ENCODE measurements around the gene GSTA3.
"Not testable (repeated sequence)": the region's sequence is repeated elsewhere in the genome, so short reads cannot be mapped to it uniquely, and the experiment has no call there.

Gene GSTA3

DNA sequence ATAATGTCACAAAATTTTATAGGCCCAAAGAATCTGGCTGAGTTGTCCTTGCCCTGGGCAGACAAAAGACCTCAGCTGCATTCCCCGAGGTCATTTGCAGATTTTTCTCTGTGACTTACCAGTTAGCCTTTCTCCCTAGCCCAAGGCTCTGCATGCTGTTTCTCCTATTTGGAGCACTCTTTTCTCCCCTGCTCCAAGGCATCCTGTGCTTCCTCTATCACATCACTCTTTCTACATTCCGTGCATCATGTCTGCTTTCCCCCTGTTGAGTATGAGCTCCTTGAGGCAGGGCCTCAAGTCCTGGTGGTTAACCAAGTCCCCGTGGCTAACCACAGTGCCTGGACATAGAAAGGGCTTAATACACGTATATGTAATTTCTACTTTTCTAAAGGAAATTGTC is 593 bp upstream of the GSTA3 start:
- no peak for DNase-seq (ENCODE audit: low spot score)

DNA sequence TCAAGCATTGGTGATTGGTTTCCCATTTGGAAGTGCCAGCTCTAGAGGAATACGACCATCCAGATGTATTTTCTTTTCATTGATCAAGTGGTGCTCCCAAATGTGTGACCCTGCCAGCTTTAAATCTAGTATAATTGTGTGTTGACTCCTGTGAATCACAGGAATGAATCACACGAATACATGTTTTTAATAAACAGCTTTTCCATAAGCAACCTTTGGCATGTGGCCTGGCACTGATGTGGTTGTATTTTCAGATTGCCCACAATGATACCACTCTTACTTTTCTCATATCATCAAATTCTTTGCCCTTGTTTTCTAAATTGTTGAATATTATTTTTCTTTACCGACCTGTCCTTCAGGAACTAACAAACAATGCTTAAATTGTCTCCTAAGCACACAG is 367 bp downstream of the GSTA3 start:
- DNase-seq (ENCODE audit: low spot score) = no peak

DNA sequence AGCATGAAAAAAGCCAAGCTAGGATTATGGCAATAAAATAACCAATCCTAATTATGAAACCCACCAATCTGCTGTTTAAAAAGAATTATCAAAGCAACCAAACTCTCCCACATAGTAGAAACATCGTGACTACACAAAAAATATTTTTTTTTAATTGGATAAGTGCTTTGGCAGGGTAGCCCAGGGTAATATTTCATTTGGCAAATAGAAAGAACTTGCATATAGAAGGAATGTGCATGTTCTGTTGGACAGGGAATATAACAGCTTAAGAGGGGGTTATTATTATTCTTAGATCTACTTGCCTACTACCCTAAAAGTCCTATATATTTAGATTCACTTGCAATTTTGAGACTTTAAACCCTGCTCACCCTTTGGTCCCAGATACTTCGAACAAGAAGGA is 972 bp downstream of the GSTA3 start:
- DNase-seq (ENCODE audit: low spot score) = no peak

DNA sequence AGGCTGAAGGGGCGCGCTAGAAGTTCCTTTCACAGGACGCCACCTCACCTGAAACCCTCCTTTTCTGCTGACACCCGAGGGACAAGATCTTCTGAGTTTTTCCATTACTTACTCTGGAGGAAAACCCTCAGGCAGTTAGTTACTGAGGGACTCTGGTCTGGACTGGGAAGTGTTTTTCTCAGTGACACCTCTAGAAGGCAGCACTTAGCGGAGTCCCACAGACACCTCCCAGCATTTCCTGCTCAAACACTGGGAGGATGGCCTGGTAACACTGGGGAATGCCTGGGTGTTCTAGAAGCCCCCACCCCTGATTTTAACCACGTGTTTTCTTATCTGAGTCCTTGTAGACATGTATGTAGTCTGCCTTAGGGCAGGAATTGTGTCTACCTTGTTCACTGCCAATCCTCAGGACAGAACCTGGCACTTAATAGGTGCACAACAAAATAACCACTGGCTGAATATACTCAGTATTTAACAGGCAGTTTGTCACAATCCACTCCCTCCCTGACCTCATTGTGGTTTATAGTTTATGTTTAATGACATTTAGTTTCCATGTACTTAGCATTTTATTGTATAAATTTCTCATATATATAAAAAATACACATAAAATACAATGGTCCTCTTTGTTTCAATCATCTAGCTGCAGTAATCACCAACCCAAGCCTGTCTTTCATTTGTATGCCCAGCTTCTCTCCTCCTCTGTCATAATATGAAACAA is 4.8 kb downstream of the GSTA3 start:
- DNase-seq (ENCODE audit: low spot score) = no peak

DNA sequence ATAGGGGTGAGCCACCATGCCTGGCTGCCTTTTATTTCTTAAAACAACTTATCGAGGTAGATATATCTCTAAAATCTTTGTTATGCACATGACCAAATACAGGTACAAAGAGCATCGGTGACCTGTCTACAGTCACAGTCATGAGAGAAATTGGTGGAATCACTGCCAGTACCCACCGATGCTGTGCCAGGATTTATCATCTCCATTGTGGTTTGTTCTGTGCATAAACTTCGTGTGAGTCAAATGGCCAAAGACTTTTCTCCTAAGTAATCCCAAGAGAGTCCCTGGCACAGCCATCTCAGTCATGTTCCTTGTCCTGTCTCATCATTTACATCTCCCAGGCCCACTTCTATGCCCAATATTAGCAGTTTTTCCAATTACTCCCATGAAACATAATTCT is 9.0 kb downstream of the GSTA3 start:
- DNase-seq (ENCODE audit: low spot score) = no peak

DNA sequence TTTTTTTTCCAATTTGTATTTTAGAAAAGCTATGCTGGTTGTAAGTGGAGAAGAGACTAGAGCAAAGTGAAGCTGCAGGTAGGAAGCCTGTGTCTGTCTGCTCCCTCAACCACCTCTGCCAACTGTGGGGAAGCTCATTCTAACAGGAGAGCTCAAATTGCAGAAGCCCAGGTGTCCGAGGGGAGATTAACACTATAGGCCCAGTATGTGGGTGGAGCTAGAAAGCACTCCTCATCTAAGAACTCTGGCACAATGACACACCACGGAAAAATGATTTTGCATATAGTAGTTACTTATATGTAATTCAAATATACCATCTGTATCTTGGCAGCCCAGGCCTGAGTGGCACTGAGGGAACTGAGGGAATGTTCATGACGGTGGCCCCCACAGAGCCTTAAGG is 13.7 kb downstream of the GSTA3 start:
- not testable (repeated sequence) for DNase-seq (ENCODE audit: low spot score)

DNA sequence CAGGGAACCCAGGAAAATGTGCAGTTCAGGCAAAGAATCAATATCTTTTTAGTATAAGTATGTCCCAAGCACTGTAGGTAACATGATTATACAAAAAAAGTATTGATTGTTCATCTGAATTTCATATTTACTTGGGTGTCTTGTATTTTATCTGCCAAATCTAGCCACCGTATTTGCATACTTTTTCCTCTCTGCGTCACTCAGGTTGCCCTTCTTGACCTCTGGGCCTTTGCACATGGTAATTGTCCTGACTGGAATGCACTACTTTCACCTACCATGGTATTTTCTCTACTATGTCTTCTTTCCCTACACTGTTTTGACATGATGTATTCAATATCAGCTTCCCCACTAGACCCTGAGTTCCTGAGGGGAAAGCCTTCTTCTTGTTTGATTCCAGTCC is 15.2 kb downstream of the GSTA3 start:
- no peak for DNase-seq (ENCODE audit: low spot score)

DNA sequence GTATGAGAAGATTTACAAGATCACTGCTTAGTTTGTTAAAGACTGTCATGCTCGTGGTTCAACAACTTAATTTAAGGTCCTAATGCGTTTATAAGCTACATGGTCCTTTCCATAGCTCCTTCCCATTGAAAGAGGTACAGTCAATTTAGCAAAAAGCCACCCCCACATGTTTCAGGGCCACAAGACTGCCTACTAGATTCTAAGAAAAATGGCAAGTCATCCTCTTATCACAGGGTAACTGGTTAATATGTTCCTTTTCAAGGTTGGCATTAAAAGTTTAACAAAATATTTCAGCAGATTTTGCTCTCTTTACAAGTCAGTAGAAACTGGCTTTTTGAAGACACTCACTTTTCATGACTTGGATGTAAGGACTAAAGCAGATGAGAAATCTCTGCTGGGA is 15.7 kb downstream of the GSTA3 start:
- no peak for DNase-seq (ENCODE audit: low spot score)

DNA sequence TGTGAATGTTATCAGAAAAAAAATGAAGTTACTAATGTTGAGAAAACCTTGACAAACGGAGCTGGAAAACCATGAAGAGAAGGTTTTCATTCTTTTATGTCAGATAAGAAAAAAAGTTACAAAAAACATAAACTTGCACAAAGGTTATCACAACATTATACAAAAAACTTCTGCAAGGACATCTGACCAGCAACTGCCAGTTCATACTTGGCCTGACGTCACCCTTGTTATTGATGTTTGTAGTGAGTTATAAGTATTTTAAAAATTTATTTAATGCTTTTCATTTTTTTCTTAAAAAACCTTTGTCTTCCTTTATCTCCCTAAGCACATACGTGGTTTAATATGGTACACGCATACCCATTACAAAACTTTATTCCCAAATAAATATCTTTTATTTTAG is 16.3 kb downstream of the GSTA3 start:
- no peak for DNase-seq (ENCODE audit: low spot score)

DNA sequence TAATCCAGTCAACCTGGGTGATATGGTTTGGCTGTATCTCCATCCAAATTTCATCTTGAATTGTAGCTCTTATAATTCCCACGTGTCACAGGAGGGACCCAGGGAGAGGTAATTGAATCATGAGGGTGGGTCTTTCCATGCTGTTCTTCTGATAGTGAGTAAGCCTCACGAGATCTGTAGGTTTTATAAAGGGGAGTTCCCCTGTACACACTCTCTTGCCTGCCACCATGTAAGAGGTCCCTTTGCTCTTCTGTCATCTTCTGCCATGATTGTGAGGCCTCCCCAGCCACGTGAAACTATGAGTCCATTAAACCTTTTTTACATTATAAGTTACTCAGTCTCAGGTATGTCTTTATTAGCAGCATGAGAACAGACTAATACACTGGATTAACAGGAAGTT is 19.5 kb downstream of the GSTA3 start:
- DNase-seq (ENCODE audit: low spot score) = no peak

DNA sequence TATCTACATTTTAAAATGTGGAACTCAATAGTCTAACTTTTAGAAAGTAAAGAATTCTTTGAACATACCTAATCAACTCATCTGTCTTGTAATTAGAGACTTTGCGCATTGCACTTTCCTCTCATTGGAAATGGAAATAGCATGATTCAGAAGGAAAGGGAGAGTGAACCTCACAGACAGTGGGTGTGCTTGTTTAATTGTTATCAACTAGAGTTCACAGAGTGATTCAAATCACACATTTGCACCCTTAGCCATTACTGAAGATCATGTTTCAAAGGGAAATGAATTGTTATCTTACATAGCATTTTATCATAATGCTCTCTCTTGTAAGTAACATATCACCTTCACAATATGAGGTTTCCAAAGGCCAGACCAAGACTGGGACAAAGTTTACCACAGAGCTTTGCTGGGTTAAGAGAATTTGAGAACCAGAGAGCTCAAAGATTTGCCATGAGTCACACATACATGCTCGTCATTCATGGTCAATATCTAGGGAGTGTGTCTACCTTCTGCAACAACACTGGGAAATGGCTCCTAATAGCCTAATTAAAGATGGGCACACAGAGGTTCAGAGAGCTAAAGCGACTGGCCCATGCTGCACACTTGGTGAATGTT is 21.5 kb downstream of the GSTA3 start:
- no peak for DNase-seq (ENCODE audit: low spot score)

DNA sequence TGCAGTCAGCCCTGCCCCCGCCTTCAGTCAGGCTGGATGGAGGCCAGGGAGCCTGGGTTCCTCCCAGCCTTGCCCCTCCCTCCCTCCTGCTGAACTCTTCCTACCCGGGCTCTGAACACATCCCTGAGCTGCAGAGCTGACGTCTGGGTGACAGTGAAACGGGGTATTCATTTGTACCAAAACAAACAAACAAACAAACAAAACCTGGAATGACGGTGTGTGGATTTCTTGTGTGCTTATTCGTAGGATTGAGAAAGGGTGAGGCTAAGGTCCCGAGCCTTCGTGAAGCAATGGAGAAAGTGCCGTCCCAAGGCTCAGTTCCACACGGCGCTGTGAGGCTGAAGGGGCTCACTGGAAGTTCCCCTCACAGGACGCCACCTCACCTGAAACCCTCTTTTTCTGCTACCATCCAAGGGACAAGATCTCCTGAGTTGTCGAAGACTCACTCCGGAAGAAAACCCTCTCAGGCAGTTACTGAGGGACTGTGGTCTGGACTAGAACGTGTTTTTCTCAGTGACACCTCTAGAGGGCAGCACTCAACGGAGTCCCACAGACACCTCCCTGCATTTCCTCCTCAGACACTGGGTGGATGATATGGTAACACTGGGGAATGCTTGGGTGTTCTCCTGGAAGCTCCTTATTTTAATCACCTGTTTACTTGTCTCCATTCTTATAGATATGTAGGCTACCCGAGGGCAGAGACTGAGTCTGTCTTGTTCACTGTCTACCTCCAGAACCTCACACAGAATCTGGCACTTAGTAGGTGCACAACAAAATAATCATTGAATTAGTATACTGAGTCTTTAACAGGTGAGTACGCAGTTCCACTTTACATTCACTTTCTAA is 27.3 kb downstream of the GSTA3 start:
- peak; percentile 70 for DNase-seq (ENCODE audit: low spot score)

DNA sequence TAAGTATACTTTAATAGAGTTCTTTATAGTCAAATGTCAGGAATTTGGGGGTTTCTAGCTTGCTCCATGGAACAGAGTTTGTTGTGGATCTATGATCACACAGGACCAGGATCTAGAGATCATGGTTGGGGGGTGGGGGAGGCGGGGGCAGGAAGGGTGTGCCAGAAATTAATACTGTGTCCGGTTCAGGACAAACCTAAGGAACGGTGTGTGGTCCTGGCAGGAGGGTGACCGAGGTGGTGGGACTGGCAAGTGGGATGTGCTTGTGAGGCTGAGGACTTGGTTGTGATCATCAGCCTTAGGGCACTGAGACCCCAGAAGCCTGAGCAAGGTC is 27.9 kb downstream of the GSTA3 start:
- no peak for DNase-seq (ENCODE audit: low spot score)

DNA sequence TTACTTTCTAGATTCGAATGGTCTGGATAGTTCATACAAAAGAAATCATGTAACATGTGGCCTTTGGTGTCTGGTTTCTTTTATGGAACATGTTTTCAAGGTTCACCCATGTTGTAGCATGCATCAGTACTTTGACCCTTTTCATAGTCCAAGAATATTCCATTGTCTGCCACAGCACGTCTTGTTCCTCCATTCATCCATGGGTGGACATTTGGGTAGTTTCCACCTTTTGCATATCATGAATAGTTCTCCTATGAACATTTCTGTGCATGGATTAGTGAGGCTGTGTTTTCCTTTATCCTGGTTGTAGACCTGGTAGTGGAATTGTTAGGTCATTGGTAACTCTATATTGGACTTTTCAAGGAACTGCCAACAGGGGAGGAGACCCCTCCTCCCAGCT is 31.7 kb downstream of the GSTA3 start:
- DNase-seq (ENCODE audit: low spot score) = no peak

DNA sequence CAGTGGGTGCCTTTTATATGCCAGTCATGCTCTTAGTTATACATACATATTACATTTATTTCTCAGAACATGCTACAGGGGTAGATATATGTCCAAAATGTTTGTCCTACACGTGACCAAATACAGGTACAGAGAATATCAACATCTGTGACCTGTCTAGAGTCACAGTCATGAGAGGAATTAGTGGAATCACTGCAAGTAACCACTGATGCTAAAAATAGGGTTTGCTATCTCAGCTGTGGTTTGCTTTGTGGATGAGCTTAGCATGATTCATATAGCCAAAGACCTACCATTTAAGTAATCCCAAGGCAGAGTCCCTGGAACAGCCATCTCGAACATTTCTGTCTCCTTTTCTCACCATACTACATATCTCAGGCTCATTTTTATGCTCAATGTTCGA is 32.3 kb downstream of the GSTA3 start:
- DNase-seq (ENCODE audit: low spot score) = no peak

DNA sequence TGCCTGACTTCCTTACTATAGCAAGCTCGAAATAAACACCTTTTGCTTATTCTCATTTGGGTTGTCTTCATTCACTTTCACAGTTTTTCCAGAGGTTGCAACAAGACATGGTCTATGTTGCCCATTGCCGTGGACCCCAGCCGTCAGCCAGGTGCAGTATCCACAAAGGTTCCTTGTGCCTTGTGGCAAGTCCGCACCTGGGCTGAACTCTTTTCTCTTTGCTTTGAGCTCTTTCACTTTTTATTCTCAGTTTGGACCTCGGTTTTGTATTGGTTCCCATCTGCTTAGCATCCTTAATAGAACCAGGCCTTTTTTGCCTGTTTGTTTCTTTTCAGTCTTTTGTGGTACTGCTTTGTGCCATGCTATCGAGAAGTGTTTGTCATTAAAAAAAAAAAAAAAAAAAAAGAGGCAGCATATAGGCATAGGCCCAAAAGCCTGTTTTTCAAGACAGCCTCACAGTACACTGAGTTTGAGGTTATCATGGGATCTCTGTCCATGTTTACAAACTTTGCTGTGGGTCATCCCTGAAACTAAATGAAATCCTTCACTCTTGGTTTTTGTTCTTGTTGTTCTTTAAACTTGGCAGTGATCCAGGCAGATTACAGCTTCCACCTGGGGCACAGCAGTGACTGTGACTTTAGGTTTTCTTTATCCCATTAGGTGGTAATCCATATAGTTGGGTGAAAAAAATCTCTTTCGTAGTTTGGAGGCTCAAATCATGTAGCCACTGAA is 33.3 kb downstream of the GSTA3 start:
- no peak for DNase-seq (ENCODE audit: low spot score)

DNA sequence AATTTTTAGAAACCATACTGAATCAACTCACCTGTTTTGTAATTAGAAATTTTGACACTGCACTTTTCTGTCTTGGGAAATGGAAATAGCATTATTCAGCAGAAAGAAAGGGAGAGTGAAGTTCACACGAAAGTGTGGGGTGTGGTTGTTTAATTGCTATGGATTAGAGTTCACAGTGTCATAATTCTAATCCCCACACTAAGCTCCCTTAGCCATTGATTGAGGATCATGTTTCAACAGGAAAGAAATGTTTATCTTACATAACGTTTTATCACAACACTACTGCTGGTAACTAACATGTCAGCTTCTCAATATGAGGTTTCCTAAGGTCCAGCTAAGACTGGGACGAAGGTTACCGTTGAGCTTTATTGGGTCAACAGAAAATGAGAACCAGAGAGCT is 37.5 kb downstream of the GSTA3 start:
- no peak for DNase-seq (ENCODE audit: low spot score)

DNA sequence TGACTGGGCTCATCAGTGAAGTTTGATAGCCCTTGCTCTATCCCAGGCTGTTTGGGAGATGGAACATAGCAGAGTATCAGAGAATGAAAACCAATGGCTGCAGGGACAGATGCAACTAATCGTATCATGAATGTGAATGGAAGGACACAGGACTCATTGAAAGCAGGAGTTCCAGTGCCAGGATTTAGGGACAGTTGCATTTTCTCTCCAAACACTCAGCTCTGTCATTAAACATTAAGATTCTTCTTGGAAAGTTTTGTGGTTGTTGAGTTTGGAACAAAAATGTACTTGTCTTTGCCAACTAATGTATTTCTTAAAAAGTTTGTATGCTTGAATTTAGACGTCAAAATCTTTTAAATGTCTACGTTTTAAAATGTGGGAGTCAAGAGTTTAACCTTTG is 37.9 kb downstream of the GSTA3 start:
- DNase-seq (ENCODE audit: low spot score) = no peak

DNA sequence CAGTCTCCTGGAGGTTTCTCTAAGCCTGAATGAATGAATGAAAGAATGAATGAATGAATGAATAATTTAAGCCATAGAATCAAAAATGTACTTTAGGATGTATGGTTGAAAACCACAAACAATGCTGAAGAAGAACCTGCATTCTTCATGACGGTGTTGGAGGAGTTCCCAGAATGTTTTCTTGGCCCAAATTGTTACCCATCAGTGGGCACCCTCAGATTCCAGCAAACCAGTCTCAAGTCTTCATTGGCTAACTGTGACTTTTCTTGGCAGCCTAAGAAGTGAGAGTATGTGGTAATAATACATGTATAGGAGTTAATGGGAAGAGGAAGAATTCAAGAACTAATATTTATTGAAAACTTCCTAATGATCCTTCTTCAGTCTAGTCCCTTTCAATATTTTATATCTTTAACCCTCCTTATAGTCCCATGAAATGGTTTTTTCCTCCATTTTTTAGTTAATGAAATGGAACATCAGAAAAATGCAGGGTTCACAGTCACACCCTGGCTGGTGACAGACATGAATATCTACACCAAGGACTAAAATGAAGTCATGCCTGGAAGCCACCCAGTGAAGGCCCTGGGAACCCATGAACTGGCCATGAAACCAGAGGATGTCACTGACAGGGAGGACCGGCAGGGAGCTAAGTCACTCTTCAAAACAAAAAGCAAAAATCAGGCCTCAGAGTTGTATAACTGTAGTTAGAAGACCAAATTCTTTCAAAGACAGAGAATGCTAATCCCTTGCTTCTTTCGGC is 39.0 kb downstream of the GSTA3 start:
- not testable (repeated sequence) for DNase-seq (ENCODE audit: low spot score)

DNA sequence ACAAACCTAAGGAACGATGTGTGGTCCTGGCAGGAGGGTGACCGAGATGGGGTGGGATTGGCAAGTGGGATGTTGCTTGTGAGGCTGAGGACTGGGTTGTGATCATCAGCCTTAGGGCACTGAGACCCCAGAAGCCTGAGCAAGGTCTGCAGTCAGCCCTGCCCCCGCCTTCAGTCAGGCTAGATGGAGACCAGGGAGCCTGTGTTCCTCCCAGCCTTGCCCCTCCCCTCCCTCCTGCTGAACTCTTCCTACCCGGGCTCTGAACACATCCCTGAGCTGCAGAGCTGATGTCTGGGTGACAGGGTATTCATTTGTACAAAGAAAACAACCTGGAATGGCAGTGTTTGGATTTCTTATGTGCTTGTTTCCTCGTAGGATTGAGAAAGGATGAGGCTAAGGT is 40.6 kb downstream of the GSTA3 start:
- DNase-seq (ENCODE audit: low spot score) = not testable (repeated sequence)

DNA sequence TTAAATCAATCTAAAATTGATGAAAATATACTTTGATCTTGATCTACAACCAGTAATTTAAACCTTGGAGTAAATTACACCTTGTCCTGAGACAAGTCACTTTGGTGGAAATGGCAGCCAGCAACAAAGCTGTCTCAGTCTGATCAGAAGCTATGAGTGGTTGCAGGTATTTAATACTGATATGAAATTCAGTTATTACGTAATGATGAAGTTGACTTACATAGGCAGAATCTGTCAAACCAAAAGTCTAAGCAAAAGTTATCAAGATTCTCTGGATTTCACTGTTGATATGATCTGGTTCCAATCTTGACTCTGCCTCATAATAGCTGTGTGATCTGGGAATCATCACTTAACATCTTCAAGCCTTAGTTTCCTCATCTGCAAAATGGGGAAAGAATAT is 41.3 kb downstream of the GSTA3 start:
- no peak for DNase-seq (ENCODE audit: low spot score)

DNA sequence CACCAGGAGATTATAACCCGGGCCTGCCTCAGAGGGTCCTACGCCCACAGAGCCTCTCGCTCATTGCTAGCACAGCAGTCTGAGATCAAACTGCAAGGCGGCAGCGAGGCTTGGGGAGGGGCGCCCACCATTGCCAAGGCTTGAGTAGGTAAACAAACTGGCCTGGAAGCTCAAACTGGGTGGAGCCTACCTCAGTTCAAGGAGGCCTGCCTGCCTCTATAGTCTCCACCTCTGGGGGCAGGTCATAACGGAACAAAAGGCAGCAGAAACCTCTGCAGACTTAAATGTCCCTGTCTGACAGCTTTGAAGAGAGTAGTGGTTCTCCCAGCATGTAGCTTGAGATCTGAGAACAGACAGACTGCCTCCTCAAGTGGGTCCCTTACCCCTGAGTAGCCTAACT is 48.3 kb downstream of the GSTA3 start:
- not testable (repeated sequence) for DNase-seq (ENCODE audit: low spot score)
